Glomerular visceral epithelial cell (primary cell): ENCODE measurements around the gene CMIP.
A peak's percentile ranks its signal among the peaks of the same experiment; 100 is the strongest.

Experiments used
- DNase-seq: peaks from one replicate; pipeline ENCODE4 v3.0.0-alpha.2; 2016; ENCODE audit errors: extremely low spot score

The CMIP gene

GRCh38 chr16:81582655-81583441 is 138.2 kb downstream of the CMIP start:
- no peak for DNase-seq

- no peak for DNase-seq
These were observed 139.5 kb downstream of the CMIP start for GRCh38 chr16:81583893-81584631.

GRCh38 chr16:81585785-81586184 is 141.2 kb downstream of the CMIP start:
- no peak for DNase-seq

- DNase-seq, result no peak
These were observed 141.8 kb downstream of the CMIP start for GRCh38 chr16:81586417-81586816.

- no peak for DNase-seq
These were observed 142.5 kb downstream of the CMIP start for GRCh38 chr16:81586977-81587625.

- no peak for DNase-seq
These were observed 143.1 kb downstream of the CMIP start for GRCh38 chr16:81587626-81588160.

- DNase-seq, result no peak
These were observed 143.9 kb downstream of the CMIP start for GRCh38 chr16:81588326-81589081.

GRCh38 chr16:81589975-81590650 is 145.5 kb downstream of the CMIP start:
- no peak for DNase-seq

- no peak for DNase-seq
These were observed 146.3 kb downstream of the CMIP start for GRCh38 chr16:81590714-81591544.

GRCh38 chr16:81591545-81591870 is 146.9 kb downstream of the CMIP start:
- DNase-seq, result no peak

GRCh38 chr16:81592353-81592866 is 147.8 kb downstream of the CMIP start:
- DNase-seq, result no peak

- DNase-seq, result no peak
These were observed 148.9 kb downstream of the CMIP start for GRCh38 chr16:81593481-81593880.

- no peak for DNase-seq
These were observed 151.2 kb downstream of the CMIP start for GRCh38 chr16:81595629-81596292.

GRCh38 chr16:81597079-81597658 is 152.6 kb downstream of the CMIP start:
- DNase-seq, result no peak

GRCh38 chr16:81598083-81598482 is 153.5 kb downstream of the CMIP start:
- DNase-seq, result no peak

GRCh38 chr16:81599034-81599744 is 154.6 kb downstream of the CMIP start:
- no peak for DNase-seq

- peak; percentile 90 for DNase-seq
These were observed 155.7 kb downstream of the CMIP start for GRCh38 chr16:81600275-81600674.

GRCh38 chr16:81601008-81601428 is 156.4 kb downstream of the CMIP start:
- peak; percentile 76 for DNase-seq
